ENCODE results near the gene CASZ1.

GRCh38 chr1:10594595-10595223, 201.7 kb downstream of the CASZ1 start:
- no peak for TF ChIP-seq EZH2phosphoT487 (IDR thresholded peaks at IDR 0.05)
- TF ChIP-seq CTCF (IDR thresholded peaks at IDR 0.05): no peak
- TF ChIP-seq EZH2 (IDR thresholded peaks at IDR 0.05): no peak

All from neural progenitor cell (in vitro differentiated cells).